Muscle layer of duodenum (tissue), 2 donors: ENCODE data around the gene ITPRID1.

Experiments used
- H3K27ac ChIP-seq: one replicate; pipeline ENCODE4 v1.7.0; 2013; ENCODE audit warnings: mild to moderate bottlenecking, low read length
- H3K27me3 ChIP-seq: one replicate; pipeline ENCODE4 v1.7.0; 2013; ENCODE audit warnings: low read depth, mild to moderate bottlenecking, control low read depth, low read length
- H3K36me3 ChIP-seq, 2 donors: one replicate each; pipeline ENCODE4 v1.7.0; 2013; ENCODE audit warnings: low read length in 2 of 2, control low read depth in 1 of 2, mild to moderate bottlenecking in 1 of 2; ENCODE audit not compliant: insufficient read depth in 2 of 2, control insufficient read depth in 1 of 2
- H3K4me1 ChIP-seq, 2 donors: one replicate each; pipeline ENCODE4 v1.7.0; 2013; ENCODE audit warnings: low read length in 2 of 2, mild to moderate bottlenecking in 2 of 2, control low read depth in 1 of 2, moderate library complexity in 1 of 2; ENCODE audit not compliant: insufficient read depth in 2 of 2, control insufficient read depth in 1 of 2
- H3K4me3 ChIP-seq, 2 donors: one replicate each; pipeline ENCODE4 v1.7.0; 2013; ENCODE audit warnings: low read length in 2 of 2, low read depth in 1 of 2, mild to moderate bottlenecking in 1 of 2
- H3K9me3 ChIP-seq, 2 donors: one replicate each; pipeline ENCODE4 v1.7.0; 2013; ENCODE audit warnings: low read length in 2 of 2, control low read depth in 1 of 2, mild to moderate bottlenecking in 1 of 2; ENCODE audit not compliant: control insufficient read depth in 1 of 2
- donor health status: healthy.

ITPRID1 gene

GRCh38 chr7:31699050-31699449 lies 185.2 kb downstream of the ITPRID1 start:
- Histone ChIP-seq H3K27ac (no peak overlapping the region), H3K9me3 (no peaks in the 10 kb centered on the region), H3K27me3 (no peaks in the 10 kb centered on the region), H3K4me3 (no peak overlapping the region), H3K36me3 (no peaks in the 10 kb centered on the region), H3K4me1 (no peaks in the 10 kb centered on the region)

- Histone ChIP-seq H3K36me3 (no peaks in the 10 kb centered on the region), H3K4me1 (no peaks in the 10 kb centered on the region), H3K27ac (no peak overlapping the region), H3K4me3 (no peak overlapping the region), H3K9me3 (no peaks in the 10 kb centered on the region), H3K27me3 (no peaks in the 10 kb centered on the region)
These were observed 188.5 kb downstream of the ITPRID1 start for GRCh38 chr7:31702354-31702753.

- no peaks in the 10 kb centered on the region for H3K36me3 ChIP-seq
- H3K27me3 ChIP-seq = no peaks in the 10 kb centered on the region
- no peak overlapping the region for H3K27ac ChIP-seq
- H3K9me3 ChIP-seq = no peaks in the 10 kb centered on the region
- H3K4me3 ChIP-seq = no peak overlapping the region
- H3K4me1 ChIP-seq = no peaks in the 10 kb centered on the region
These were observed 191.5 kb downstream of the ITPRID1 start for GRCh38 chr7:31705377-31705776.

GRCh38 chr7:31707089-31707488 lies 193.2 kb downstream of the ITPRID1 start:
- Histone ChIP-seq H3K4me3 (no peak overlapping the region), H3K9me3 (no peaks in the 10 kb centered on the region), H3K27ac (no peak overlapping the region), H3K27me3 (no peaks in the 10 kb centered on the region), H3K36me3 (no peaks in the 10 kb centered on the region), H3K4me1 (no peaks in the 10 kb centered on the region)
